ENCODE measurements around the gene ARID1B.
"Not testable (repeated sequence)": the region's sequence is repeated elsewhere in the genome, so short reads cannot be mapped to it uniquely, and the experiment has no call there.

ARID1B gene

GRCh38 chr6:156963712-156964700 lies 186.8 kb downstream of the ARID1B start:
- peak in 1 of 2 donors; percentile 7 for DNase-seq (ENCODE audit: low read depth in 2 of 2)

DNA sequence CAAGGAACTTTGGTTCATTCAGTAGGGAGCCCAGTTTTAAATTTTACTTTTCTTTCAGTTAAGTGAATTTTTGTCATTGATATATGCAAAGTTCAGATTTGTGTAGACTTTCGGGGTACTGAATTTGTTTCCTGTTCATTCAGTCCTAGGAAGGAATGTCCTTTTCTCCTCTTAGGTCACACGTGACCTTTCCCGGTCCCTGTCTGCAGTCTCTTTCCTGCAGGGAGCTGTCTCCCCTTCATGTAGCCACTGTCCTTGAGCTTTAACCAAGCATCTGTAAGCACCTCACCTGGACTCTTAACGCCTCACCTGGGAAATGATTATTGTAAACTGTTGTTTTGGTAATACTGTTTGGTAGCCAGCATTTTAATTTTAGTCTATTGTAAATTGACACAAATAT lies 190.7 kb downstream of the ARID1B start:
- DNase-seq (ENCODE audit: low read depth in 2 of 2), result no peak

GRCh38 chr6:156969233-156969632 lies 192.1 kb downstream of the ARID1B start:
- no peak for DNase-seq (ENCODE audit: low read depth in 2 of 2)

- DNase-seq (ENCODE audit: low read depth in 2 of 2), result no peak
These were observed 193.5 kb downstream of the ARID1B start for GRCh38 chr6:156970595-156971112.

GRCh38 chr6:156971153-156971885 lies 194.1 kb downstream of the ARID1B start:
- DNase-seq (ENCODE audit: low read depth in 2 of 2), result no peak

DNA sequence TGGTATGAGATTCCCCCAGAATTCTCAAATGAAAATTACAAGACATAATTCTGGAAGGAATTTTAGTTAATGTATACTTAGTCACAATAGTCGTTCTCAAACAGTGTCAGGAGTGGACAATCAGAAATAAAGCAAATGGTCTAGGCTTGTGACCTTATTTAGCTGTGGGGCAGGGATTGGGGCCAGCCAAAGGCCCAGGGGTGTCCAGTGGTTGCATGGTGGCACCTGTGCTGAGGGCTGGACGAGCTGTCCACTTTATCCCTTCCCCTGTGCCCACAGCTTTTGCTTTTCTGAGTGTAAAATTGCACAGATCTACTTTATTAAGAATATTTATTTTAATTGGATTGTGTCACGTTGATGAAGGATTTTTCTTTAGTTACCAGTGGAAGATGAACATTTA lies 195.0 kb downstream of the ARID1B start:
- no peak for DNase-seq (ENCODE audit: low read depth in 2 of 2)

- DNase-seq (ENCODE audit: low read depth in 2 of 2), result no peak
These were observed 197.7 kb downstream of the ARID1B start for GRCh38 chr6:156974830-156975261.

DNA sequence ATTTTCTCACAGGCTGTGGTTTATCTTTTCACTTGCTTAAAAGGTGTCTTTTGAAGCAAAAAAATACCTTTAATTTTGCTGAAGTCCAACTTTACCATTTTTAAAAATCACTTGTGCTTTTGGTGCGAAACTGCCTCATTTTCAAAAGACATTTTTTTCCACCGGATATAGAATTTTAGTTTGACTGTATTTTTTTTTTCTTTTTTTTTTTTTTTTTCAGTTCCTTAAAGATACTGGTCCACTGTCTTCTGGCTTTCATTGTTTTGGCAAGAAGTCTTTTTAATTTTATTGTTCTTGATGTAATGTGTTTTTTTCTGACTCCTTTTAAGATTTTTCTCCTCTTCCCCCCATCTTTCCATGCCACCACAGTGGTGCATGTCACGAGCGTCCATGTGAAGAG lies 198.2 kb downstream of the ARID1B start:
- no peak for DNase-seq (ENCODE audit: low read depth in 2 of 2)

DNA sequence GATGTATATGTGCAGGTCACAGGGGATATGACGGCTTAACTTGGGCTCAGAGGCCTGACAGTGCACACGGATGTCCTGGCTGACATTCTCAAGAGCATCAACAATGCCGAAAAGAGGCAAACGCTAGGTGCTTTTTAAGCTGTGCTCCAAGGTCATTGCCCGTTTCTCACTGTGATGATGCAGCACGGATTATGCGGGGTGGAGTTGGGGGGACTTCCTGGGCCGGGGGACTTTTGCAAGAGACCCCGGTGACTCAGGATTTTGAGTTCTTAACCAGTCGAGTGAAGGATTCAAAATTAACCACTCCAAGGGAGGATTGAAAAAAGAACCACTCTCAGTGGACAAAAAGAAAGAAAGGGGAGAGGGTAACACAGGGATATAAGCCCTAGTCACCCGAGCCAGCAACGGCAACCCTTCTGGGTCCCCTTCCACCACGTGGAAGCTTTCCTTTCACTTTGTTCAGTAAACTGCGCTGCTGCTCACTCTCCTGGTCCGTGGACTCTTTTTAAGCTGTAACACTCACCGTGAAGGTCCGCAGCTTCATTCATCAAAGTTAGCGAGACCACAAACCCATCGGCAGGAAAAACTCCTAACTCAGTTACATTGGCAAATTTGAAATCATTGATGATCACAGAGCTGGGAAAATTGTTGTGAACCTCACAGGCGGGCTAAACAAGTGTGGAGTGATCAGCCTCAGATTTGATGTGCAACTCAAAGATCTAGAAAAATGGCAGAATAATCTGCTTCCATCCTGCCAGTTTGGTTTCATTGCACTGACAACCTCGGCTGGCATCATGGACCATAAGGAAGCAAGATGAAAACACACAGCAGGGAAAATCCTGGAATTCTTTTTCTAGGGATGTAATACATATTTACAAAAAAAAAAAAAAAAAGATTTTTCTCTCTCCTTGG lies 199.3 kb downstream of the ARID1B start:
- DNase-seq (ENCODE audit: low read depth in 2 of 2), result no peak

DNA sequence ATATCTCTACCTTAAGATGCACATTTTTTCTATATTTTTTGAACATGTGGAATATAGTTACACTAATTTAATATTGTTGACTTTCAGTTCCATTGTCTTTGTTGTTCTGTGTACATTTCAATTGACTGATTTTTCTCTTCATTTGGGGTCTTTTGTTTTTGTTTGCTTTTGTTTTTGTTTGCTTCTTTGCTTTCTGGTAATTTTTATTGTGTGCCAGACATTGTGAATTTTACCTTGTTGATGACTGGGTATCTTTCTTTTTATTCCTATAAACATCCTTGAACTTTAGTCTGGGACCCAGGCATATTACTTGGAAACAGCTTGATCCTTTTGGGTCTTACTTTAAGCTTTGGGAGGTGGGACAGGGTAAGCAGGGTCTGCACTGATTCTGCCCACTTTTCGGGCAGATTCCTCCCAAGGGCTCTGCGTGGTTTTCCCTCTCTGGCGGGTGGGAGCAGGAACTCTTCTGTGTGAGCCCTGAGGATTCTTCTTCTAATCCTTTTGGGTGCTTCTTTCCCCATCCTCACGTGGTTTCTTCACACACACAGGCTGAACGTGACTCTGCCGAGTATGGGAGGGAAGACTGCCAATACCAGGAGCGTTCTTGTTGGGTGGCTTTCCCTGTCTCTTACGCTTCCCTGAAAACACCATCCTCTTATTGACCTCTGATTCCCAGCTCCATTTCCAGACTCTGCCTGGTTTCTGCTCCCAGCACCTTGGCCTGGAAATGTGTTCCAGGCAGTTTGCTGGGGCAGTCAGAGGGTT lies 200.5 kb downstream of the ARID1B start:
- no peak for DNase-seq (ENCODE audit: low read depth in 2 of 2)

DNA sequence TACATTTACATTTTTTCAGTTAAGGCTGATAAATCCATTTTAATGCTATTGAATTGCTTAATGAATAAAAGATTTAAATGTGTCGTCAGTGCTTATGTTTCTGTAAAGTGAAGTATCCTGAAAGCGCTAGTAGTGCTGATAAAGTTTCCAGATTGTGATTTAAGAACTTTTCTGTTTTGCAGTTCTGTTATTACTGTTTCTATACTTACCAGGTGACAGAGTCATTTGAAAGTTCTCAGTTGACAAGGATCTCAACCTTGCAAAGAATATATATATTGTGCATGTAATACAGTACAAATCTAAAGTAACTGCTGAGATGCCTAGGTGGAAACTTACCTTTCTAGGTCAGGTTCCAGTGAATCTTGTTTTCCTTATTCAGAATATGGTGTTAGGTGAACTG lies 201.8 kb downstream of the ARID1B start:
- no peak for DNase-seq (ENCODE audit: low read depth in 2 of 2)

- DNase-seq (ENCODE audit: low read depth in 2 of 2), result no peak
These were observed 203.3 kb downstream of the ARID1B start for GRCh38 chr6:156980515-156980914.

DNA sequence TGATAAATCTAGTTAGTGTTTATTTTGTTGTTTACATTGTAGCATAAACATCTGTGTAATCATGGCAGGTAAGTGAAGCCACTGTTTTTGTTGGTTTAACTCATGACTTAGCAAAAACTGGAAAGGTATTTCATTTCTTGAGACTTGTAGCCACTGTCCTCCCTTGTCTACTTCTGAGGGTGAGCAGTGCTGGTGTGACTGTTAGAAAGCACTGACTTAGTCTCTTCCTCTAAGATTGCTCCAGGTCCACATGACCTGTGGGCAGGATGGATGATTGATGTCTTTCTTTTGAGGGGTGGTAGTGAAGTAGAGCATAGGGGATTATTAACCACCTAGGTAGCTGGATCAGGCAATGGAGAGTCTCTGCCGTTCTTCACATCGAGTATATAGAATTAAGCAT lies 203.8 kb downstream of the ARID1B start:
- DNase-seq (ENCODE audit: low read depth in 2 of 2), result no peak

DNA sequence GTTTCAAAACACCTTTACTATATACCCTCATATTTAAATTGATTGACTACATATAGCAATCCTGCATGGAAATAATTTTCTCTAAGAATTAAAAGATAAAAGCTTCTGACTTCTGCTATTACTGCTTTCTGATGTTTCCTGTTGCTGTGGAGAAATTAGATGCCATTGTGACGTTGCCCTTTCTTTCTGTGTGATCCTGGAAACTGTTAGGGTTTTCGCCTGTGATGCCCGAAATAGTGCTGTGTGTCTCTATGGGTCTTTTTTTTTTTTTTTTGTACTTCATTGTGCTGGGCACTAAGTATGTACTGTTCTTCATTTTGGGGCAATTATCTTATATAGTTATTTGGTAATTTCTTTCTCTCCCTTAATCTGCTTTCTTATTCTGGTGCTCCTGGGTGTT lies 205.0 kb downstream of the ARID1B start:
- DNase-seq (ENCODE audit: low read depth in 2 of 2), result no peak

DNA sequence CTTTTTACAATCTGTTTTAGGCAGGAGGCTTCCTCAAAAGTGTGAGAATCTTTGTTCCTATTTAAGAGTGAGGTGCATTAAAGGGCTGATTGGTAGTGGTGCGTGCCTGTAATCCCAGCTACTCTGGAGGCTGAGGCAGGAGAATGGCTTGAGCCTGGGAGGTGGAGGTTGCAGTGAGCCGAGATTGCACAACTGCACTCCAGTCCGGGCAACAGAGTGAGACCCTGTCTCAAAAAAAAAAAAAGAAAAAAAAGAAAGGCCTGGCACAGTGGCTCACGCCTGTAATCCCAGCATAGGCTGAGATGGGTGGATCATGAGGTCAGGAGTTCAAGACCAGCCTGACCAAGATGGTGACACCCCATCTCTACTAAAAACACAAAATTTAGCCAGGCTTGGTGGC lies 205.7 kb downstream of the ARID1B start:
- not testable (repeated sequence) for DNase-seq (ENCODE audit: low read depth in 2 of 2)

GRCh38 chr6:156984178-156984738 lies 207.1 kb downstream of the ARID1B start:
- no peak for DNase-seq (ENCODE audit: low read depth in 2 of 2)

DNA sequence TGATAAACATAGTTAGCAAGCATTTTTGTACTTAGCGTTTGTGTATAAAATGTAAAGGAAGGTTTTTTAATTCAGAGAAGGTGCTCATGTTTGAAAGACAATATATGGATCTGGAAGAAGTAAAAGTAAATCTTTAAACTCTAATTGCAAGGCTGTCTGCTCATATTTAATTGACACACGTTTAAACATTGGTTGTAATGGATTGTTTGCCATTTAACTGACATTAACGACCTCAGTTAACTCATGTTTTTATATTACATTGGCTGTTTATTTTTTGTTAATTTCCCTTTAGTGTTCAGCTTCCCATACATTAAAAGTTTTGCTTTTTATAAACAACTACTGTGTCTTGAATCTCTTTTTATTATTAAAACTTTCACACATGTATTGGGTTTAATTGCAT lies 208.1 kb downstream of the ARID1B start:
- DNase-seq (ENCODE audit: low read depth in 2 of 2), result no peak

GRCh38 chr6:156988276-156989158 lies 211.3 kb downstream of the ARID1B start:
- DNase-seq (ENCODE audit: low read depth in 2 of 2), result no peak

- no peak for DNase-seq (ENCODE audit: low read depth in 2 of 2)
These were observed 212.1 kb downstream of the ARID1B start for GRCh38 chr6:156989159-156989806.

Measured in activated CD4-positive, alpha-beta T cell treated with anti-CD3 and anti-CD28 coated beads for 24 hours (primary cell).